ENCODE data around the gene RPL13A. TPM values are rescaled to one million over a fixed set of nuclear protein-coding genes. Genes with fewer than 3 reads are reported as not detected.

The RPL13A gene
- total RNA-seq, 1 donor from 2014 or later = 2,400 TPM

GRCh38 chr19:49506575-49507105 is 19.2 kb downstream of the RPL13A start:
- no peak for DNase-seq (ENCODE audit: low spot score)

- no peak for DNase-seq (ENCODE audit: low spot score)
These were observed 20.5 kb downstream of the RPL13A start for GRCh38 chr19:49507803-49508494.

- DNase-seq (ENCODE audit: low spot score) = no peak
These were observed 25.8 kb downstream of the RPL13A start for GRCh38 chr19:49512970-49513745.

- DNase-seq (ENCODE audit: low spot score) = no peak
These were observed 26.3 kb downstream of the RPL13A start for GRCh38 chr19:49513746-49514118.

GRCh38 chr19:49514151-49514550 is 26.7 kb downstream of the RPL13A start:
- no peak for DNase-seq (ENCODE audit: low spot score)

GRCh38 chr19:49515767-49516166 is 28.4 kb downstream of the RPL13A start:
- no peak for DNase-seq (ENCODE audit: low spot score)

GRCh38 chr19:49518033-49518432 is 30.6 kb downstream of the RPL13A start:
- DNase-seq (ENCODE audit: low spot score) = no peak

- peak; percentile 35 for DNase-seq (ENCODE audit: low spot score)
These were observed 33.4 kb downstream of the RPL13A start for GRCh38 chr19:49520705-49521319.

GRCh38 chr19:49524812-49525455 is 37.5 kb downstream of the RPL13A start:
- DNase-seq (ENCODE audit: low spot score) = no peak

- DNase-seq (ENCODE audit: low spot score) = peak; percentile 23
These were observed 40.9 kb downstream of the RPL13A start for GRCh38 chr19:49528211-49528771.

- no peak for DNase-seq (ENCODE audit: low spot score)
These were observed 43.3 kb downstream of the RPL13A start for GRCh38 chr19:49530708-49531107.

- DNase-seq (ENCODE audit: low spot score) = peak; percentile 70
These were observed 46.4 kb downstream of the RPL13A start for GRCh38 chr19:49533551-49534488.

- no peak for DNase-seq (ENCODE audit: low spot score)
These were observed 47.4 kb downstream of the RPL13A start for GRCh38 chr19:49534632-49535385.

GRCh38 chr19:49536921-49537462 is 49.6 kb downstream of the RPL13A start:
- DNase-seq (ENCODE audit: low spot score) = no peak

GRCh38 chr19:49538643-49539042 is 51.2 kb downstream of the RPL13A start:
- DNase-seq (ENCODE audit: low spot score) = no peak

GRCh38 chr19:49539192-49539952 is 52.0 kb downstream of the RPL13A start:
- no peak for DNase-seq (ENCODE audit: low spot score)

Data from mucosa of gallbladder (tissue), 1 donor.